Measurements from ENCODE around the gene CDC123.
A peak's percentile ranks its signal among the peaks of the same experiment; 100 is the strongest.
"Not testable (repeated sequence)": the region's sequence is repeated elsewhere in the genome, so short reads cannot be mapped to it uniquely, and the experiment has no call there.

CDC123 gene

DNA sequence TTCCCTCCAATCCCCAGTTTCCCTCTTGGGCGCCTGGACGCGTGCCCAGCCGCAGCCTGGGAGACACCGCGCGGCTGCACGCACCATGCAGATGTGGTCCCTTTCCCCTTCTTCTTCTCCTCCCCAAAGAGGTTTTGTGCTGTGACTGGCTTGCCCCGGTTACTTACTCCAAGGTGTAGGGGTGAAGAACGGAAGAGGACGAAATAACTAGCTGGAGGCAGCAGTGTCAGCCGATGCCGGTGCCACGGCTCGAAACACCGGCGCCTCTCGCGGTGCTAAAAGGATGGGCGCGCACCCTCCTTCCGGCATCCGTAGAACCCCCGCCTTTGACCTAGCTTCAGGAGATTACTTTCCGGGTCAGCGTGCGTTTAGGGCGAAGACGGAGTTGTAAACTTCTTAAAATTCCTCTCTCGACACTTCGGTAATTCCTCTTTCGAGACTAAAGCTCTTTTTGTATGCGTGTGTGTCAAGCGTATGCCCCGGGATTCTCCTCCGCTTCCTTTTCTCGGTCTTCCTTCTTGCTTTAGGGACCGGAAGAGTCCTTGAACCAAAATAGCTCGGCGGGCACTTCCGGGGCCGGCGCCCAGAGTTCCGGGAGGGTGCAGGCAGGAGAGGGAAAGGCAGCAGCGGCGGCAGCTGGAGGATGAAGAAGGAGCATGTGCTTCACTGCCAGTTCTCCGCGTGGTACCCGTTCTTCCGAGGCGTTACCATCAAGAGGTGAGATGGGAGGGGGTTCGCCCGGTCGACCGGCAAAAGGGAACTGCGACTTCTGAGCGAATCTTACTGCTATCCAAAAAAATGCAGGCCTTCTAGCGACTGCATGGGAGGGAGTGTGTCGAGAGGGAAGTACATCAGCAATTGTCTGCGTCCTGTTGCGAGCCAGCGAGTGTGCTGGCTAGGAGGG, at the start of gene CDC123, which contains the start of gene NUDT5:
CDC123 (plus strand) TSS at position 586 of the 904 bp plus-strand sequence; CDS start at position 644, 58 bp downstream.
NUDT5 (minus strand) TSS at position 289 of the 904 bp plus-strand sequence. CDS start 9,600 bp downstream, outside the sequence.
- DNase-seq (ENCODE audit: low spot score): peak; percentile 86

DNA sequence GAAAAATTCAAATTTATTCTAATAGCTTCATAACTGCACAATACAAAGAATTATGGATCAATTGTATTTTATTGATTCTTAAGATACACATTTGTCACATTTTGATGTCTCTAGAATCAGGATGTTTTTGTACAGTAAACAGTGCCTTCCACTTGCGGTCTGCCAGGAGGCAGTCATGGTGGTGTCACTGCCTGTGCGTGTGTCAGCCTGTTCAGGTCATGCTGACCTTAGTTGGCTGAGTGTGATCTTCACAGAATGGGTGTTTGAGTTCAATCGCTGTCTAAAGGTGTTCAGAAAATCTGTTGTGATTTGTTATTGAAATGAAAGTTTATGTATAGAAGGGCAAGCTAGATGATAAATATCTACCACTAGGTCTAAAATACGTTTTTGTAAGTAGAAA, 45.8 kb upstream of the CDC123 start:
- no peak for DNase-seq (ENCODE audit: low spot score)

- DNase-seq (ENCODE audit: low spot score): no peak
Measured at GRCh38 chr10:12154516-12154915, 41.5 kb upstream of the CDC123 start.

- DNase-seq (ENCODE audit: low spot score): no peak
Measured at GRCh38 chr10:12156367-12157123, 39.4 kb upstream of the CDC123 start.

DNA sequence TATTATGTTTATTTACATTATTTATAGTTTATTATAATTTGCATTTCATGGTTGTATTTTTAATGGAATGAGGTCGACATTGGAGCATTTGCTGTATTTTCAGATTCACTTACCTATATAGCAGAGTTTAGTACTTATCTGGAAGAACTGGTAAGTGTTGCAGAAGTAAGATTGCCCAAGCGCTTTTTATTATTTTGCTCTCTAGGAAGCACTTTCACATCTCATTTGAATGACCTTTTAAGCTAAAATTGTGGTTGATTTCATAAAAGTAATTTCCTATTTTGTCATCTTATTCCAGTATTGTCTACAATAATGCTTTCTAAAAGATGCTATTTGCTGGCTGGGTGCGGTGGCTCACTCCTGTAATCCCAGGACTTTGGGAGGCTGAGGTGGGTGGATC, 37.9 kb upstream of the CDC123 start:
- DNase-seq (ENCODE audit: low spot score): no peak

- no peak for DNase-seq (ENCODE audit: low spot score)
Measured at GRCh38 chr10:12160664-12161063, 35.3 kb upstream of the CDC123 start.

DNA sequence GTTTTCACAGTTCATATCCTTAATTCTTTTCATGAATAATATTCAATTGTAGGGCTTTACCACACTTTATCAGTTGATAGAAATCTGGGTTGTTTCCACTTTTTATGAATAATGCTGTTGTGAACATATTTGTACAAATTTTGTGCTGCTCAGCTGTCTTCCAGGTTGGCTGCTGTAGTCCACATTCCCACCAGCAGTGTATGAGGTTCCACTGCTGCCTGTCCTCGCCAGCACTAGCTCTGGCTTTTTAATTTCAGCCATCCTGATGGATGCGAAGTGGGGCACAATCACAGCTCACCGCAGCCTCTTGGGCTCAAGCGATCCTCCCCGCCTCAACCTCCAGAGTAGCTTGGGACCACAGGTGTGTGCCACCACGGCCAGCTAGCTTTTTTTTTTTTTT, 33.1 kb upstream of the CDC123 start:
- DNase-seq (ENCODE audit: low spot score): no peak

DNA sequence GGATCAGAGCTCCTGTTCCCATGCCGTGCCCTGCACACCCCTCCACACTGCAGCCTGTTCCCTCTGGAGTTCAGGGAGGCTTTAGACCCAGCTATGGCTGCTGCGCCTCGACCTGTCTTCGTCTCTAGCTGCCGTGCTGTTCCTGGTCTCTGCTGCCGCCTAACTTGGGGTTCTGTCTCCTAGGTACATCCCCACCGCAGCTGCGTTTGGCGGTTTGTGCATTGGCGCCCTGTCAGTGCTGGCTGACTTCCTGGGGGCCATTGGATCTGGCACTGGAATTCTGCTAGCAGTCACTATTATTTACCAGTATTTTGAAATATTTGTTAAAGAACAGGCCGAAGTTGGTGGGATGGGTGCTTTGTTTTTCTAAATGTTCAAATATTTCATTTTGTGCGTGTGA, 31.9 kb upstream of the CDC123 start:
- no peak for DNase-seq (ENCODE audit: low spot score)

DNA sequence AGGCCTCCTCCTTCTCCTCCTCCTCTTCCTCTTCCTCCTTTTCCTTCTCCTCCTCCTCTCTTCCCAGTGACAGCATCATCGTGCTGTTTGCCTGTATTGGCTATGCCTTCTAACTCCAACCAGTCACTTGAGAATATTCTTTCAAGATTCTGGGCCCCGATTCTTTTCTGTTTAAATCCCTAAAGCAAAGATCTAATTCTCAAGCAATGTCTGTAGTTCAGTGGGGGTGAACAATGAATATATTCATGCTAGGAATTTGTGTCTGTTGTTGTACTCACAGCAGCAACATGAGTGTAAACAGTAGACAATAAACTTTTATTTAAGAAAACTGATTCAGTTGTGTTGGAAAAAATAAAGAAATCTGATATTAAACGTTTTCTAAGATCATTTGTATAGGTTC, 31.0 kb upstream of the CDC123 start:
- DNase-seq (ENCODE audit: low spot score): no peak

- no peak for DNase-seq (ENCODE audit: low spot score)
Measured at GRCh38 chr10:12165999-12166775, 29.8 kb upstream of the CDC123 start.

DNA sequence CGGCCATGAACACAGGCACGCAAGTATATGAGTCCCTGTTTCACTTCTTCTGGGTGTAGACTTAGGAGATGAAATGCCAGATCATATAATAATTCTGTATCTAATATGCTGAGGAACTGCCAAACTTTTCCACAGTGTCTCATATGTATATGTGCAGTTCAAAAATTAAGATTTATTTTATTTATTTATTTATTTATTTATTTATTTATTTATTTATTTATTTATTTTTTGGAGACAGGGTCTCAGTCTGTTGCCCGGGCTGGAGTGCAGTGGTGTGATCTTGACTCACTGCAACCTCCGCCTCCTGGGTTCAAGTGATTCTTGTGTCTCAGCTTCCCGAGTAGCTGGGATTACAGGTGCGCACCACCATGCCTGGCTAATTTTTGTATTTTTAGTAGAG, 24.5 kb upstream of the CDC123 start:
- not testable (repeated sequence) for DNase-seq (ENCODE audit: low spot score)

- no peak for DNase-seq (ENCODE audit: low spot score)
Measured at GRCh38 chr10:12177642-12178041, 18.3 kb upstream of the CDC123 start.

DNA sequence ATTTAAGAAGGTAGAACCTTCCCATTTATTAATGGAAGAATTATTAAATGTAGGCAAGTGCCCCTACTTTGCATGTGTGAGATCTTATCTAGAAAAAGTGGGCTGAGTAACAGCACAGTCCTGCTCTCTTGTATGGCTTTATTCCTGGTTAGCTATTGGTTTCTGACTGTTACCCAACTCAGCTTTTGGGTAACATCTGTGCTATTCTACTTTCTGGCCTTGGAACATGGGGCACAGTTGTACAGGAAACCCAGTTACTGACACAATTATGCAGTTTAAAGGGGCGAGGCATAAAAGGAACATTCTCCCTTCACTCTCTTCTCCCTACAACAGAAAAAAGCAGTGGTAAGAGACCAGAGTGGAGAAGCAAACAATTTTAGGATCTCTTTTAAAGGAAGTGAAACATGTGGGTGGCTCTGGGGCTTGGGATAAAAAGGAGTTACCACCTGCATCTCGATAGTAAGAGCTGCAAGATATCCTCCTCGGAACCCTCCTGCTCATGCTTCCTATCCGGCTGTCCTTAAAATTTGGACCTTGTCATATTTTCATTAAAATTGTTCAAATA, 16.3 kb upstream of the CDC123 start:
- no peak for DNase-seq (ENCODE audit: low spot score)

GRCh38 chr10:12180221-12180974, 15.6 kb upstream of the CDC123 start:
- peak; percentile 50 for DNase-seq (ENCODE audit: low spot score)

GRCh38 chr10:12181065-12181775, 14.8 kb upstream of the CDC123 start:
- no peak for DNase-seq (ENCODE audit: low spot score)

DNA sequence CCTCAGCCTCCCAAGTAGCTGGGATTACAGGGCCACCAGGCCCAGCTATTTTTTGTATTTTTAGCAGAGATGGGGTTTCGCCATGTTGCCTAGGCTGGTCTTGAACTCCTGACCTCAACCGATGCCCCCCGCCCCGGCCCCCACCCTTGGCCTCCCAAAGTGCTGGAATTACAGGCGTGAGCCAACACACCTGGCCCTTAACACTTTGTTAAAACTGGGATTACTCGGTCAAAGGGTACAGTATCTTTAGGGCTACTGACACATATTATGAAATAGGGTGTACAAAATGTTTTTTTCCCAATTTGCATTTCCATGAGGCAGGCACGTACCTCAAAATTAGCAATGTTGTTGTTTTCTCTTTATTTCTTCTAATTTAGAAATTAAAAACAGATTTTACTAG, 11.8 kb upstream of the CDC123 start:
- no peak for DNase-seq (ENCODE audit: low spot score)

GRCh38 chr10:12186323-12186722, 9.7 kb upstream of the CDC123 start:
- no peak for DNase-seq (ENCODE audit: low spot score)

GRCh38 chr10:12187321-12187905, 8.6 kb upstream of the CDC123 start:
- DNase-seq (ENCODE audit: low spot score): no peak

- no peak for DNase-seq (ENCODE audit: low spot score)
Measured at GRCh38 chr10:12188656-12189055, 7.3 kb upstream of the CDC123 start.

DNA sequence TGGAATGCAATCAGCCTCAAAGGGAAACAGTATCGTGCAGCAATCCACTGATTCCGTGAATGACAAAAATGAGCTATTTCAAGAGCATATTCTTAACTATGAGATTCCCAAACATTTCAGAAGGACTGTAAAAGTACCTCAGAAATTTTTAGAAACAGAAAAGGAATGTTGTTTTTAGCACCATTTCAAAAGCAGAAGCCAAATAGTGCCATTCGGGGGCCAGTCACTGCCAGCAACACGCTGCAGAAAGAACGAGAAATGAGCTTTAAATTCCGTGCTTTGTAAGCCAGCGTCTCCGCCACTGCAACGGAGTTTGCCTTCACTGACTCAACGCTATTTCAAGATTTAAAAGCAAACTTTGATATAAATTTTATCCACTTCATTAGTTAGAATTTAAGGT, 6.6 kb upstream of the CDC123 start:
- no peak for DNase-seq (ENCODE audit: low spot score)

Data from iPS-NIHi11 (cell line).